CD4-positive, CD25-positive, alpha-beta regulatory T cell (primary cell): Measurements from ENCODE around the gene SLC20A1. TPM values are rescaled to one million over a fixed set of nuclear protein-coding genes. Genes with fewer than 3 reads are reported as not detected.
"Not testable (repeated sequence)": the region's sequence is repeated elsewhere in the genome, so short reads cannot be mapped to it uniquely, and the experiment has no call there.

Experiments used
- ATAC-seq, 2 donors: fragments of 150-1000 bp; cut with Tn5 transposase; one replicate each; pipeline ENCODE4 v1.10.0; 2021; ENCODE audit warnings: low read depth in 2 of 2, moderate number of reproducible peaks in 2 of 2, moderate library complexity in 1 of 2
- DNase-seq, 3 donors: peaks; one replicate each; pipeline versions ENCODE4 v3.0.0 to v3.0.0-alpha.2; 2012 to 2022; ENCODE audit warnings: mixed read lengths in 1 of 3
- H3K27ac ChIP-seq: one replicate; pipeline ENCODE4 v1.7.0; 2013; ENCODE audit warnings: mild to moderate bottlenecking, low read length; ENCODE audit not compliant: insufficient read depth, poor library complexity, severe bottlenecking
- H3K27me3 ChIP-seq: one replicate; pipeline ENCODE4 v1.7.0; 2013; ENCODE audit warnings: low read length; ENCODE audit not compliant: control insufficient read depth, insufficient read depth
- H3K36me3 ChIP-seq: one replicate; pipeline ENCODE4 v1.7.0; 2013; ENCODE audit warnings: mild to moderate bottlenecking, low read length, moderate library complexity; ENCODE audit not compliant: control insufficient read depth, insufficient read depth
- H3K4me1 ChIP-seq: 2 replicates; pipeline ENCODE4 v1.7.0; 2013; ENCODE audit warnings: mild to moderate bottlenecking, low read length; ENCODE audit not compliant: insufficient read depth, control insufficient read depth, poor library complexity, severe bottlenecking
- H3K4me3 ChIP-seq: one replicate; pipeline ENCODE4 v1.7.0; 2013; ENCODE audit warnings: low read depth, mild to moderate bottlenecking, low read length, moderate library complexity
- H3K9me3 ChIP-seq, 2 experiments: 1 replicate in 1 of 2; 2 replicates in 1 of 2; pipeline ENCODE4 v1.7.0; 2013; ENCODE audit warnings: low read length in 2 of 2, mild to moderate bottlenecking in 1 of 2, moderate library complexity in 1 of 2; ENCODE audit not compliant: control insufficient read depth in 2 of 2
- H3K27ac Mint-ChIP-seq, 3 donors: one replicate each; pipeline ENCODE4 v1.8.0; 2020 to 2022; ENCODE audit warnings: mild to moderate bottlenecking in 3 of 3, mixed read lengths in 3 of 3, moderate library complexity in 2 of 3
- H3K27me3 Mint-ChIP-seq: one replicate; pipeline ENCODE4 v1.8.0; 2022; ENCODE audit warnings: mild to moderate bottlenecking, mixed read lengths
- H3K36me3 Mint-ChIP-seq: one replicate; pipeline ENCODE4 v1.8.0; 2020; ENCODE audit warnings: mixed read lengths
- H3K4me1 Mint-ChIP-seq, 4 donors: one replicate each; pipeline ENCODE4 v1.8.0; 2020 to 2022; ENCODE audit warnings: mixed read lengths in 4 of 4, mild to moderate bottlenecking in 1 of 4
- H3K4me3 Mint-ChIP-seq, 4 donors: one replicate each; pipeline ENCODE4 v1.8.0; 2020 to 2022; ENCODE audit warnings: mild to moderate bottlenecking in 4 of 4, mixed read lengths in 4 of 4, moderate library complexity in 3 of 4
- H3K9me3 Mint-ChIP-seq, 7 donors: one replicate each; pipeline ENCODE4 v1.8.0; 2020 to 2022; ENCODE audit warnings: mixed read lengths in 7 of 7, mild to moderate bottlenecking in 3 of 7, moderate library complexity in 2 of 7
- polyA plus RNA-seq, 4 donors: library from polyadenylated mRNA; unstranded; fragments of 300-500 nt; fragmentation: Illumina TruSeq; gene quantifications; one replicate each; pipeline ENCODE4 v1.2.3, GENCODE V29; 2021
- total RNA-seq: library from RNA; stranded (reverse); gene quantifications from one replicate; pipeline ENCODE4 v1.2.3, GENCODE V29; 2022

The SLC20A1 gene
- total and polyA plus RNA-seq, 5 donors from 2014 or later, result 18.1 to 130 (median 24.9) TPM

GRCh38 chr2:112605926-112606325 is 39.8 kb upstream of the SLC20A1 start:
- no peaks in the 10 kb centered on the region for H3K36me3 Mint-ChIP-seq
- ATAC-seq, result no peak
- H3K27me3 Mint-ChIP-seq, result peaks cover 4% of the 10 kb centered on the region

GRCh38 chr2:112606547-112606946 is 39.2 kb upstream of the SLC20A1 start:
- Histone ChIP-seq H3K27ac (no peak overlapping the region), H3K36me3 (no peaks in the 10 kb centered on the region), H3K4me1 (no peaks in the 10 kb centered on the region), H3K27me3 (no peaks in the 10 kb centered on the region), H3K9me3 (no peaks in the 10 kb centered on the region), H3K4me3 (no peak overlapping the region)
- no peaks in the 10 kb centered on the region for H3K4me1 Mint-ChIP-seq
- H3K27ac Mint-ChIP-seq, result peak overlapping the region in 1 of 3 donors; percentile 8
- peaks cover 8% of the 10 kb centered on the region for H3K27me3 Mint-ChIP-seq
- ATAC-seq (no peak), DNase-seq (no peak)
- H3K9me3 Mint-ChIP-seq, result no peaks in the 10 kb centered on the region
- H3K4me3 Mint-ChIP-seq, result no peak overlapping the region
- no peaks in the 10 kb centered on the region for H3K36me3 Mint-ChIP-seq

More at GRCh38 chr2:112605926-112606325, 39.8 kb upstream of the SLC20A1 start:
- Histone ChIP-seq H3K27me3 (no peaks in the 10 kb centered on the region), H3K4me3 (no peak overlapping the region), H3K9me3 (no peaks in the 10 kb centered on the region), H3K27ac (no peak overlapping the region), H3K4me1 (no peaks in the 10 kb centered on the region), H3K36me3 (no peaks in the 10 kb centered on the region)
- H3K4me1 Mint-ChIP-seq, result no peaks in the 10 kb centered on the region
- H3K4me3 Mint-ChIP-seq, result no peak overlapping the region
- peak overlapping the region in 1 of 3 donors; percentile 8 for H3K27ac Mint-ChIP-seq
- DNase-seq, result no peak
- H3K9me3 Mint-ChIP-seq, result no peaks in the 10 kb centered on the region

GRCh38 chr2:112607680-112608438 is 37.9 kb upstream of the SLC20A1 start:
- Histone ChIP-seq H3K4me3 (no peak overlapping the region), H3K9me3 (no peaks in the 10 kb centered on the region), H3K4me1 (no peaks in the 10 kb centered on the region), H3K27me3 (no peaks in the 10 kb centered on the region), H3K27ac (no peak overlapping the region), H3K36me3 (no peaks in the 10 kb centered on the region)
- H3K27me3 Mint-ChIP-seq, result peaks cover 18% of the 10 kb centered on the region
- H3K9me3 Mint-ChIP-seq, result no peaks in the 10 kb centered on the region
- H3K4me1 Mint-ChIP-seq, result no peaks in the 10 kb centered on the region
- no peak overlapping the region for H3K27ac Mint-ChIP-seq
- ATAC-seq (no peak), DNase-seq (no peak)
- H3K36me3 Mint-ChIP-seq, result no peaks in the 10 kb centered on the region
- H3K4me3 Mint-ChIP-seq, result no peak overlapping the region

GRCh38 chr2:112609320-112609719 is 36.4 kb upstream of the SLC20A1 start:
- H3K4me3 ChIP-seq, DNase-seq, H3K9me3 Mint-ChIP-seq, H3K27me3 ChIP-seq, H3K4me1 Mint-ChIP-seq, ATAC-seq, H3K9me3 ChIP-seq, H3K27ac Mint-ChIP-seq, H3K4me3 Mint-ChIP-seq, H3K27ac ChIP-seq, H3K36me3 Mint-ChIP-seq, H3K36me3 ChIP-seq, H3K4me1 ChIP-seq: not testable (repeated sequence)
- peaks cover 28% of the 10 kb centered on the region for H3K27me3 Mint-ChIP-seq

GRCh38 chr2:112612283-112612682 is 33.5 kb upstream of the SLC20A1 start:
- H3K27ac ChIP-seq, DNase-seq, H3K27me3 ChIP-seq, H3K9me3 Mint-ChIP-seq, ATAC-seq, H3K4me3 ChIP-seq, H3K36me3 ChIP-seq, H3K36me3 Mint-ChIP-seq, H3K4me3 Mint-ChIP-seq, H3K4me1 ChIP-seq, H3K4me1 Mint-ChIP-seq, H3K27ac Mint-ChIP-seq, H3K9me3 ChIP-seq: not testable (repeated sequence)
- H3K27me3 Mint-ChIP-seq, result peaks cover 28% of the 10 kb centered on the region

GRCh38 chr2:112614201-112614840 is 31.4 kb upstream of the SLC20A1 start:
- no peaks in the 10 kb centered on the region for H3K4me1 ChIP-seq
- no peaks in the 10 kb centered on the region for H3K36me3 ChIP-seq
- no peak overlapping the region for H3K4me3 Mint-ChIP-seq
- no peak overlapping the region for H3K27ac Mint-ChIP-seq
- H3K27ac ChIP-seq, result no peak overlapping the region
- DNase-seq (no peak), ATAC-seq (no peak)
- no peak overlapping the region for H3K4me3 ChIP-seq
- peaks cover 0 to 8% (median 0%) of the 10 kb centered on the region in 7 donors for H3K9me3 Mint-ChIP-seq
- H3K9me3 ChIP-seq, result no peaks in the 10 kb centered on the region
- no peaks in the 10 kb centered on the region for H3K27me3 ChIP-seq
- peaks cover 12% of the 10 kb centered on the region for H3K36me3 Mint-ChIP-seq
- peaks cover 32% of the 10 kb centered on the region for H3K27me3 Mint-ChIP-seq
- no peaks in the 10 kb centered on the region for H3K4me1 Mint-ChIP-seq

- H3K9me3 ChIP-seq, result no peaks in the 10 kb centered on the region
- Mint-ChIP-seq H3K27me3 (peaks cover 35% of the 10 kb centered on the region), H3K27ac (no peak overlapping the region), H3K9me3 (peaks cover 0 to 8% (median 0%) of the 10 kb centered on the region in 7 donors), H3K4me1 (no peaks in the 10 kb centered on the region), H3K4me3 (no peak overlapping the region), H3K36me3 (peaks cover 12% of the 10 kb centered on the region)
- no peak overlapping the region for H3K27ac ChIP-seq
- H3K27me3 ChIP-seq, result no peaks in the 10 kb centered on the region
- H3K4me1 ChIP-seq, result no peaks in the 10 kb centered on the region
- ATAC-seq (no peak), DNase-seq (no peak)
- H3K36me3 ChIP-seq, result no peaks in the 10 kb centered on the region
- no peak overlapping the region for H3K4me3 ChIP-seq
Observed at GRCh38 chr2:112615051-112615450, 30.7 kb upstream of the SLC20A1 start.

- not testable (repeated sequence) for H3K4me3 ChIP-seq, H3K9me3 Mint-ChIP-seq, ATAC-seq, H3K27ac ChIP-seq, H3K4me1 ChIP-seq, H3K4me3 Mint-ChIP-seq, H3K27me3 ChIP-seq, H3K36me3 ChIP-seq, H3K4me1 Mint-ChIP-seq, DNase-seq, H3K9me3 ChIP-seq, H3K27ac Mint-ChIP-seq
- Mint-ChIP-seq H3K27me3 (peaks cover 35% of the 10 kb centered on the region), H3K36me3 (peaks cover 12% of the 10 kb centered on the region)
Observed at GRCh38 chr2:112615798-112616197, 29.9 kb upstream of the SLC20A1 start.
